ENCODE measurements around the gene ZDHHC14. TPM values are rescaled to one million over a fixed set of nuclear protein-coding genes. Genes with fewer than 3 reads are reported as not detected.

The ZDHHC14 gene
- total and polyA plus RNA-seq, 5 donors: 10.6 to 22.1 (median 20.2) TPM

GRCh38 chr6:157484181-157484580, 103.2 kb downstream of the ZDHHC14 start:
- no peak for ATAC-seq
- intact Hi-C loops (cut with DNase I): no loop called here

GRCh38 chr6:157486572-157486971, 105.6 kb downstream of the ZDHHC14 start:
- H3K27ac ChIP-seq (ENCODE audit: low read length): no peak overlapping the region
- H3K9me3 ChIP-seq (ENCODE audit: control insufficient read depth, low read length): no peaks in the 10 kb centered on the region
- no peaks in the 10 kb centered on the region for H3K27me3 ChIP-seq (ENCODE audit: control insufficient read depth, insufficient read depth)
- no peak for ATAC-seq
- WGBS: 50% methylated on average over 5 of the region's 5 CpGs
- intact Hi-C loops (cut with DNase I): no loop called here
- peaks cover 3% of the 10 kb centered on the region for H3K4me1 ChIP-seq (ENCODE audit: control insufficient read depth, insufficient read depth, low read length)
- no peak for DNase-seq
- H3K4me3 ChIP-seq (ENCODE audit: low read length): no peak overlapping the region

More at GRCh38 chr6:157484181-157484580, 103.2 kb downstream of the ZDHHC14 start:
- 92% methylated on average over 10 of the region's 10 CpGs for WGBS
- H3K4me1 ChIP-seq (ENCODE audit: control insufficient read depth, insufficient read depth, low read length): peaks cover 3% of the 10 kb centered on the region
- no peak for DNase-seq
- H3K27ac ChIP-seq (ENCODE audit: low read length): no peak overlapping the region
- no peak overlapping the region for H3K4me3 ChIP-seq (ENCODE audit: low read length)
- no peaks in the 10 kb centered on the region for H3K9me3 ChIP-seq (ENCODE audit: control insufficient read depth, low read length)
- H3K27me3 ChIP-seq (ENCODE audit: control insufficient read depth, insufficient read depth): no peaks in the 10 kb centered on the region

GRCh38 chr6:157487110-157487773, 106.3 kb downstream of the ZDHHC14 start:
- DNase-seq (no peak), ATAC-seq (peak in 1 of 2 donors; percentile 16)
- Histone ChIP-seq H3K27me3 (ENCODE audit: control insufficient read depth, insufficient read depth) (no peaks in the 10 kb centered on the region), H3K27ac (ENCODE audit: low read length) (no peak overlapping the region), H3K9me3 (ENCODE audit: control insufficient read depth, low read length) (no peaks in the 10 kb centered on the region), H3K4me3 (ENCODE audit: low read length) (no peak overlapping the region), H3K4me1 (ENCODE audit: control insufficient read depth, insufficient read depth, low read length) (peaks cover 3% of the 10 kb centered on the region)
- whole genome bisulfite sequencing: 94% methylated on average over 8 of the region's 8 CpGs
- intact Hi-C loops (cut with DNase I): no loop called here

- no peak for ATAC-seq
- H3K27ac ChIP-seq (ENCODE audit: low read length): no peak overlapping the region
- no peak overlapping the region for H3K4me3 ChIP-seq (ENCODE audit: low read length)
- intact Hi-C loops (cut with DNase I): no loop called here
- peaks cover 3% of the 10 kb centered on the region for H3K4me1 ChIP-seq (ENCODE audit: control insufficient read depth, insufficient read depth, low read length)
- 66% methylated on average over 10 of the region's 10 CpGs for WGBS
- H3K27me3 ChIP-seq (ENCODE audit: control insufficient read depth, insufficient read depth): no peaks in the 10 kb centered on the region
- H3K9me3 ChIP-seq (ENCODE audit: control insufficient read depth, low read length): no peaks in the 10 kb centered on the region
- DNase-seq: peak in 1 of 3 donors; percentile 59
Measured at GRCh38 chr6:157488058-157488457, 107.1 kb downstream of the ZDHHC14 start.

- Histone ChIP-seq H3K4me1 (ENCODE audit: control insufficient read depth, insufficient read depth, low read length) (peaks cover 3% of the 10 kb centered on the region), H3K9me3 (ENCODE audit: control insufficient read depth, low read length) (no peaks in the 10 kb centered on the region), H3K4me3 (ENCODE audit: low read length) (no peak overlapping the region), H3K27me3 (ENCODE audit: control insufficient read depth, insufficient read depth) (no peaks in the 10 kb centered on the region), H3K27ac (ENCODE audit: low read length) (no peak overlapping the region)
- 74% methylated on average over 12 of the region's 12 CpGs for WGBS
- DNase-seq (no peak), ATAC-seq (no peak)
- intact Hi-C loops (cut with DNase I): no loop called here
Measured at GRCh38 chr6:157488716-157489118, 107.7 kb downstream of the ZDHHC14 start.

GRCh38 chr6:157490611-157491269, 109.8 kb downstream of the ZDHHC14 start:
- WGBS: 95% methylated on average over 16 of the region's 16 CpGs
- H3K4me1 ChIP-seq (ENCODE audit: control insufficient read depth, insufficient read depth, low read length): peaks cover 5% of the 10 kb centered on the region

GRCh38 chr6:157491571-157492232, 110.7 kb downstream of the ZDHHC14 start:
- H3K27me3 ChIP-seq (ENCODE audit: control insufficient read depth, insufficient read depth): no peaks in the 10 kb centered on the region
- DNase-seq: no peak
- no peak overlapping the region for H3K4me3 ChIP-seq (ENCODE audit: low read length)
- ATAC-seq: no peak
- intact Hi-C loops (cut with DNase I): no loop called here
- peaks cover 5% of the 10 kb centered on the region for H3K4me1 ChIP-seq (ENCODE audit: control insufficient read depth, insufficient read depth, low read length)
- H3K9me3 ChIP-seq (ENCODE audit: control insufficient read depth, low read length): no peaks in the 10 kb centered on the region
- 91% methylated on average over 20 of the region's 20 CpGs for WGBS
- H3K27ac ChIP-seq (ENCODE audit: low read length): no peak overlapping the region

More at GRCh38 chr6:157490611-157491269, 109.8 kb downstream of the ZDHHC14 start:
- no peak for DNase-seq
- intact Hi-C loops (cut with DNase I): no loop called here
- ATAC-seq: no peak
- Histone ChIP-seq H3K9me3 (ENCODE audit: control insufficient read depth, low read length) (no peaks in the 10 kb centered on the region), H3K4me3 (ENCODE audit: low read length) (no peak overlapping the region), H3K27me3 (ENCODE audit: control insufficient read depth, insufficient read depth) (no peaks in the 10 kb centered on the region), H3K27ac (ENCODE audit: low read length) (no peak overlapping the region)

GRCh38 chr6:157492249-157492648, 111.3 kb downstream of the ZDHHC14 start:
- H3K4me1 ChIP-seq (ENCODE audit: control insufficient read depth, insufficient read depth, low read length): peaks cover 5% of the 10 kb centered on the region
- ATAC-seq (no peak), DNase-seq (no peak)
- no peaks in the 10 kb centered on the region for H3K27me3 ChIP-seq (ENCODE audit: control insufficient read depth, insufficient read depth)
- no peak overlapping the region for H3K4me3 ChIP-seq (ENCODE audit: low read length)
- H3K27ac ChIP-seq (ENCODE audit: low read length): no peak overlapping the region
- intact Hi-C loops (cut with DNase I): no loop called here
- WGBS: 88% methylated on average over 12 of the region's 12 CpGs
- no peaks in the 10 kb centered on the region for H3K9me3 ChIP-seq (ENCODE audit: control insufficient read depth, low read length)

- no peak overlapping the region for H3K27ac ChIP-seq (ENCODE audit: low read length)
- no peak overlapping the region for H3K4me3 ChIP-seq (ENCODE audit: low read length)
- no peaks in the 10 kb centered on the region for H3K27me3 ChIP-seq (ENCODE audit: control insufficient read depth, insufficient read depth)
- no peaks in the 10 kb centered on the region for H3K9me3 ChIP-seq (ENCODE audit: control insufficient read depth, low read length)
- peaks cover 5% of the 10 kb centered on the region for H3K4me1 ChIP-seq (ENCODE audit: control insufficient read depth, insufficient read depth, low read length)
- WGBS: 94% methylated on average over 3 of the region's 3 CpGs
- ATAC-seq: no peak
- intact Hi-C loops (cut with DNase I): no loop called here
- DNase-seq: no peak
Measured at GRCh38 chr6:157492741-157493140, 111.8 kb downstream of the ZDHHC14 start.

GRCh38 chr6:157493173-157493572, 112.2 kb downstream of the ZDHHC14 start:
- 95% methylated on average over 11 of the region's 11 CpGs for WGBS
- intact Hi-C loops (cut with DNase I): no loop called here
- DNase-seq (no peak), ATAC-seq (no peak)
- H3K27me3 ChIP-seq (ENCODE audit: control insufficient read depth, insufficient read depth): no peaks in the 10 kb centered on the region
- peaks cover 3% of the 10 kb centered on the region for H3K4me1 ChIP-seq (ENCODE audit: control insufficient read depth, insufficient read depth, low read length)
- no peak overlapping the region for H3K4me3 ChIP-seq (ENCODE audit: low read length)
- H3K9me3 ChIP-seq (ENCODE audit: control insufficient read depth, low read length): no peaks in the 10 kb centered on the region
- H3K27ac ChIP-seq (ENCODE audit: low read length): no peak overlapping the region

GRCh38 chr6:157493576-157493975, 112.6 kb downstream of the ZDHHC14 start:
- peaks cover 3% of the 10 kb centered on the region for H3K4me1 ChIP-seq (ENCODE audit: control insufficient read depth, insufficient read depth, low read length)
- intact Hi-C loops (cut with DNase I): no loop called here
- DNase-seq: no peak
- H3K4me3 ChIP-seq (ENCODE audit: low read length): no peak overlapping the region
- 99% methylated on average over 10 of the region's 10 CpGs for WGBS
- no peaks in the 10 kb centered on the region for H3K9me3 ChIP-seq (ENCODE audit: control insufficient read depth, low read length)
- no peaks in the 10 kb centered on the region for H3K27me3 ChIP-seq (ENCODE audit: control insufficient read depth, insufficient read depth)
- no peak overlapping the region for H3K27ac ChIP-seq (ENCODE audit: low read length)
- ATAC-seq: peak in 1 of 2 donors; percentile 15

Data from right cardiac atrium (tissue), 5 donors.